MCF 10A (cell line): ENCODE data around the gene PLAAT4. TPM values are rescaled to one million over a fixed set of nuclear protein-coding genes. Genes with fewer than 3 reads are reported as not detected.

Source experiments
- BruUV-seq: library from RNA; stranded (reverse); fragments of 400-500 nt; replicated peaks from 2 replicates; lab custom pipeline; 2021; lab: Mats Ljungman, UMichigan
- CTCF ChIA-PET: fragments of 300-600 bp; sonication (Branson Sonifier 250); formaldehyde crosslinking; extraction: SDS; loops from one replicate; lab custom pipeline; 2021; ENCODE audit warnings: antibody characterized with exemption, inconsistent platforms; lab: Yijun Ruan, JAX
- POLR2A ChIA-PET: fragments of 300-600, 350-650 bp; sonication (Branson Sonifier 250); formaldehyde crosslinking; extraction: SDS; loops from one replicate; lab custom pipeline; 2020; ENCODE audit warnings: antibody characterized with exemption, inconsistent platforms; lab: Yijun Ruan, JAX
- DNase-seq: peaks from one replicate; pipeline ENCODE4 v3.0.0-alpha.2; 2018; ENCODE audit not compliant: unreplicated experiment
- H3K27ac Mint-ChIP-seq: one replicate; pipeline ENCODE4 v1.8.0; 2022; ENCODE audit warnings: mild to moderate bottlenecking, low read depth, mixed read lengths; ENCODE audit not compliant: unreplicated experiment
- H3K27me3 Mint-ChIP-seq: one replicate; pipeline ENCODE4 v1.8.0; 2022; ENCODE audit warnings: mixed read lengths; ENCODE audit not compliant: insufficient read depth, unreplicated experiment
- H3K36me3 Mint-ChIP-seq: one replicate; pipeline ENCODE4 v1.8.0; 2022; ENCODE audit warnings: mild to moderate bottlenecking, moderate library complexity, mixed read lengths; ENCODE audit not compliant: insufficient read depth, unreplicated experiment
- H3K4me1 Mint-ChIP-seq: one replicate; pipeline ENCODE4 v1.8.0; 2022; ENCODE audit warnings: mixed read lengths; ENCODE audit not compliant: insufficient read depth, unreplicated experiment
- H3K4me3 Mint-ChIP-seq: one replicate; pipeline ENCODE4 v1.8.0; 2022; ENCODE audit warnings: mild to moderate bottlenecking, moderate library complexity, mixed read lengths; ENCODE audit not compliant: unreplicated experiment
- H3K9me3 Mint-ChIP-seq: one replicate; pipeline ENCODE4 v1.8.0; 2022; ENCODE audit warnings: mixed read lengths; ENCODE audit not compliant: unreplicated experiment
- CTCF ChIP-seq: fragments of 200-600 bp; IDR thresholded peaks from one replicate; pipeline ENCODE4 v1.8.0; 2022; ENCODE audit warnings: antibody characterized with exemption, mild to moderate bottlenecking; ENCODE audit not compliant: unreplicated experiment
- intact Hi-C: fragments of 100-400 bp; cut with micrococcal nuclease; formaldehyde crosslinking; loops from 2 replicates; pipeline ENCODE4 v1.14.1; 2022
- total RNA-seq: library from RNA; stranded (reverse); gene quantifications from 2 replicates; pipeline ENCODE4 v1.2.3, GENCODE V29; 2022

Gene PLAAT4
- total RNA-seq, 1 experiment from 2014 or later: 0.96 TPM

GRCh38 chr11:63505857-63506528 lies 30.6 kb upstream of the PLAAT4 start, which contains the start of gene LGALS12:
LGALS12 (plus strand) TSS chr11:63506084; CDS start chr11:63506459, 375 bp downstream.
- no peaks in the 10 kb centered on the region for H3K4me1 Mint-ChIP-seq
- H3K27ac Mint-ChIP-seq: no peak within 1 kb of the TSS
- H3K9me3 Mint-ChIP-seq: no peaks in the 10 kb centered on the region
- intact Hi-C loops: no loop called here
- no peaks in the 10 kb centered on the region for H3K27me3 Mint-ChIP-seq
- H3K4me3 Mint-ChIP-seq: no peak within 1 kb of the TSS
- ChIA-PET CTCF (no interaction called here), POLR2A (interaction anchor here (0.6 kb wide), 1 partner anchor 53 kb away, joined by 3 read pairs; no protein-coding TSS in a partner anchor)
- no peak for TF ChIP-seq CTCF
- no TSS peak for BruUV-seq
- no peaks in the 10 kb centered on the region for H3K36me3 Mint-ChIP-seq
- DNase-seq: no peak

GRCh38 chr11:63506876-63507275 lies 29.7 kb upstream of the PLAAT4 start:
- Mint-ChIP-seq H3K4me3 (no peak overlapping the region), H3K4me1 (no peaks in the 10 kb centered on the region), H3K27ac (no peak overlapping the region), H3K27me3 (no peaks in the 10 kb centered on the region), H3K36me3 (no peaks in the 10 kb centered on the region), H3K9me3 (no peaks in the 10 kb centered on the region)
- no TSS peak for BruUV-seq
- intact Hi-C loops: no loop called here
- TF ChIP-seq CTCF: no peak
- ChIA-PET POLR2A (no interaction called here), CTCF (interaction anchor here (0.5 to 1.8 kb wide), 3 partner anchors 27 to 248 kb away, joined by 3 to 5 read pairs (median 3); no protein-coding TSS in a partner anchor)
- no peak for DNase-seq

- no peak overlapping the region for H3K27ac Mint-ChIP-seq
- POLR2A ChIA-PET: no interaction called here
- no peaks in the 10 kb centered on the region for H3K27me3 Mint-ChIP-seq
- intact Hi-C loops: no loop called here
- CTCF ChIA-PET: interaction anchor here (0.6 to 1.8 kb wide), 4 partner anchors 25 to 172 kb away, joined by 3 to 5 read pairs (median 3); no protein-coding TSS in a partner anchor
- H3K4me3 Mint-ChIP-seq: no peak overlapping the region
- BruUV-seq: no TSS peak
- no peaks in the 10 kb centered on the region for H3K4me1 Mint-ChIP-seq
- DNase-seq: no peak
- no peaks in the 10 kb centered on the region for H3K9me3 Mint-ChIP-seq
- no peaks in the 10 kb centered on the region for H3K36me3 Mint-ChIP-seq
- no peak for TF ChIP-seq CTCF
These were observed 29.1 kb upstream of the PLAAT4 start for GRCh38 chr11:63507511-63507910.

GRCh38 chr11:63508009-63508408 lies 28.6 kb upstream of the PLAAT4 start:
- intact Hi-C loops: no loop called here
- Mint-ChIP-seq H3K27ac (no peak overlapping the region), H3K27me3 (no peaks in the 10 kb centered on the region), H3K4me1 (no peaks in the 10 kb centered on the region), H3K9me3 (no peaks in the 10 kb centered on the region), H3K4me3 (no peak overlapping the region), H3K36me3 (no peaks in the 10 kb centered on the region)
- TF ChIP-seq CTCF: no peak
- DNase-seq: peak; percentile 35
- CTCF ChIA-PET: interaction anchor here (0.7 to 1.8 kb wide), 3 partner anchors 26 to 114 kb away, joined by 3 to 5 read pairs (median 3); no protein-coding TSS in a partner anchor
- POLR2A ChIA-PET: no interaction called here
- no TSS peak for BruUV-seq
